ENCODE data around the gene PEX3.
"Not testable (repeated sequence)": the region's sequence is repeated elsewhere in the genome, so short reads cannot be mapped to it uniquely, and the experiment has no call there.

PEX3 gene

DNA sequence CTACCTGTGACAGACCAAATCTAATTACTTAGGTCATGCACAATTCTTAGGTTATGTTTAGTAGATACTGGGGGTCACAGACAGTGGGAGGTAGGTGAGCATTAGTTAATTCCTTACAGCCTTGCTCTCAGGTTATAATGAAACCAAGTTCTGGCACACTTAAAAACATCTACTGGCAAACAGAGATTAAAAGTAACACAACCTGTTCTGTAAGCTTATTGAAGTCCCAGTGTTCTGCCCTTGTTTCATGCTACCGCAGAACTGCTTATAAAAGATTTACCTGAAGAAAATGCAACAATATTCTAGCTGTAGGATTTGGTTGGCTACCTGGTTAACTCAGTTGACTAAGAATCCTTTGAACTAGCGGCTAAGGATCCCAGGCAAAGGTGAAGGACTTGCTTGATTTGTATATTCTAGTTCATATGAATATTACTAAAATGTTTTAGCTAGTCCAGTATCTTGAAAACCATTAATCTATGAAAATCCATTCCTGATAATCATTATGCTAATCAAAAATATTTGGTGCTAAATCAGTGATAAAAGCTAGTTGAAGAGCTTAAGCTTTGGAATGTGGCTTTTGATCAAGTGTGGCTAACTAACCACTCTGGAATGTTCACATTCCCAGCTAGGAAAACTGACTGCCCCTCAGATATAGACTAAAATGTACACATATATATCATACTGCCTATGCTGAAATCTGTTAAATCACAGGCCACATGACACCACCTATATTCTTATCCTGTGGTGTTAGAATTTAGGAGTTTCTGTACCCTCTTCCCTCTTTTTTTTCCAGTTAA is 7.2 kb downstream of the PEX3 start:
- no peaks in the 10 kb centered on the region for H3K27me3 ChIP-seq (ENCODE audit: insufficient read depth, poor library complexity, severe bottlenecking)
- H3K4me3 ChIP-seq (replicated peaks; ENCODE audit: insufficient read depth, low read length) = no peak overlapping the region
- TF ChIP-seq POLR2AphosphoS5 (IDR thresholded peaks at IDR 0.05; ENCODE audit: low read depth) (no peak), SPI1 (IDR thresholded peaks at IDR 0.05; ENCODE audit: borderline replicate concordance, low read depth) (no peak), GABPA (IDR thresholded peaks at IDR 0.05; ENCODE audit: low read depth) (no peak), REST (IDR thresholded peaks at IDR 0.05; ENCODE audit: insufficient replicate concordance, low read depth) (no peak)
- TF ChIP-seq, protein P1, sequence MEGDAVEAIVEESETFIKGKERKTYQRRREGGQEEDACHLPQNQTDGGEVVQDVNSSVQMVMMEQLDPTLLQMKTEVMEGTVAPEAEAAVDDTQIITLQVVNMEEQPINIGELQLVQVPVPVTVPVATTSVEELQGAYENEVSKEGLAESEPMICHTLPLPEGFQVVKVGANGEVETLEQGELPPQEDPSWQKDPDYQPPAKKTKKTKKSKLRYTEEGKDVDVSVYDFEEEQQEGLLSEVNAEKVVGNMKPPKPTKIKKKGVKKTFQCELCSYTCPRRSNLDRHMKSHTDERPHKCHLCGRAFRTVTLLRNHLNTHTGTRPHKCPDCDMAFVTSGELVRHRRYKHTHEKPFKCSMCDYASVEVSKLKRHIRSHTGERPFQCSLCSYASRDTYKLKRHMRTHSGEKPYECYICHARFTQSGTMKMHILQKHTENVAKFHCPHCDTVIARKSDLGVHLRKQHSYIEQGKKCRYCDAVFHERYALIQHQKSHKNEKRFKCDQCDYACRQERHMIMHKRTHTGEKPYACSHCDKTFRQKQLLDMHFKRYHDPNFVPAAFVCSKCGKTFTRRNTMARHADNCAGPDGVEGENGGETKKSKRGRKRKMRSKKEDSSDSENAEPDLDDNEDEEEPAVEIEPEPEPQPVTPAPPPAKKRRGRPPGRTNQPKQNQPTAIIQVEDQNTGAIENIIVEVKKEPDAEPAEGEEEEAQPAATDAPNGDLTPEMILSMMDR (IDR thresholded peaks at IDR 0.05; ENCODE audit: insufficient read depth, low read length) = no peak
- DNase-seq (ENCODE audit: low read depth in 1 of 2, low spot score in 1 of 2) = no peak
- no peak overlapping the region for H3K27ac ChIP-seq (replicated peaks)

DNA sequence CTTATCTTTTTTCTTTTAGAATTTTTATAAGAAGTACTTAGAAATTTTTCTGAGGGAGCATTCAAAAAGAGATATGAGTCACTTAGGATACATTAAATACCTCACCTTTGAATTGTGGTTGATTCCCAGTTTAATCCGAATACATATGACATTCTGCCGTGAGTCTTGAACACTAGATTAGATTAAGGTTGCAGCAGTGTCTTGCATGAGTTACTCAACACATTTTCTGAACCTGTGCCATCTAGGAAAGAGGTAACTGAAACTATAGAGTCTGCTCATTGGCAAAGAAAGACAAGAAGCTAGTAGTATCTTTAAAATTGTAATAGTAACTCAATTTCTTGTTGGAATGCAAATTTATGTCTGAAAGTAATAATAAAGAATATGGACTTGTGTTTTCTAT is 14.9 kb downstream of the PEX3 start:
- H3K27ac ChIP-seq (replicated peaks) = no peak overlapping the region
- no peak overlapping the region for H3K4me3 ChIP-seq (replicated peaks; ENCODE audit: insufficient read depth, low read length)
- H3K27me3 ChIP-seq (ENCODE audit: insufficient read depth, poor library complexity, severe bottlenecking) = no peaks in the 10 kb centered on the region
- no peak for DNase-seq (ENCODE audit: low read depth in 1 of 2, low spot score in 1 of 2)
- no peak for TF ChIP-seq SPI1 (IDR thresholded peaks at IDR 0.05; ENCODE audit: borderline replicate concordance, low read depth)
- TF ChIP-seq, protein P1 (IDR thresholded peaks at IDR 0.05; ENCODE audit: insufficient read depth, low read length) = no peak

DNA sequence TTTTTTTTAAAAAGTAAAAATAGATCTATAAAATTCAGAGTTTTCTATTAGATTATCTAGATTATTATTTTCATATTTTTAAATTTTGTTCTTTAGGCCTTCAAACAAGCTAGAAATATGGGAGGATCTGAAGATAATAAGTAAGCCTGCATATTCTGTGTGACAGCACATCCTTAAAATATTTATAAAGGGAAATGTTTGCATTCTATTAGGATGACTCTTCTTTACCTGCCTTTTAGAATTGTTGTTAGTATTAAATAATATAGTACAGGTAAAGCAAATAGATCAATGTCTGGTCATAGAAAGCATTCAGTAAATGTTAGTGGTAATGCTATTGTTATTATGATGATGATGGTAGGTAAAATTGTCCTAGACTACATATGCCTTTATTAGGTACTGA is 17.4 kb downstream of the PEX3 start:
- Histone ChIP-seq H3K27ac (replicated peaks) (no peak overlapping the region), H3K4me3 (replicated peaks; ENCODE audit: insufficient read depth, low read length) (no peak overlapping the region), H3K27me3 (ENCODE audit: insufficient read depth, poor library complexity, severe bottlenecking) (no peaks in the 10 kb centered on the region)
- no peak for TF ChIP-seq SPI1 (IDR thresholded peaks at IDR 0.05; ENCODE audit: borderline replicate concordance, low read depth)
- TF ChIP-seq REST (IDR thresholded peaks at IDR 0.05; ENCODE audit: insufficient replicate concordance, low read depth) = no peak
- no peak for TF ChIP-seq GABPA (IDR thresholded peaks at IDR 0.05; ENCODE audit: low read depth)
- DNase-seq (ENCODE audit: low read depth in 1 of 2, low spot score in 1 of 2) = no peak

DNA sequence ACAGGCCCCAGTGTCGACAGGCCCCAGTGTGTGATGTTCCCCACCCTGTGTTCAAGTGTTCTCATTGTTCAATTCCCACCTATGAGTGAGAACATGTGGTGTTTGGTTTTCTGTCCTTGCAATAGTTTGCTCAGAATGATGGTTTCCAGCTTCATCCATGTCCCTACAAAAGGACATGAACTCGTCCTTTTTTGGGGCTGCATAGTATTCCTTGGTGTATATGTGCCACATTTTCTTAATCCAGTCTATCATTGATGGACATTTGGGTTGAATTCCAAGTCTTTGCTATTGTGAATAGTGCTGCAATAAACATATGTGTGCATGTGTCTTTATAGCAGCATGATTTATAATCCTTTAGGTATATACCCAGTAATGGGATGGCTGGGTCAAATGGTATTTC is 18.2 kb downstream of the PEX3 start:
- H3K27me3 ChIP-seq (ENCODE audit: insufficient read depth, poor library complexity, severe bottlenecking); DNase-seq (ENCODE audit: low read depth in 1 of 2, low spot score in 1 of 2); H3K27ac ChIP-seq (replicated peaks); H3K4me3 ChIP-seq (replicated peaks; ENCODE audit: insufficient read depth, low read length): not testable (repeated sequence)

DNA sequence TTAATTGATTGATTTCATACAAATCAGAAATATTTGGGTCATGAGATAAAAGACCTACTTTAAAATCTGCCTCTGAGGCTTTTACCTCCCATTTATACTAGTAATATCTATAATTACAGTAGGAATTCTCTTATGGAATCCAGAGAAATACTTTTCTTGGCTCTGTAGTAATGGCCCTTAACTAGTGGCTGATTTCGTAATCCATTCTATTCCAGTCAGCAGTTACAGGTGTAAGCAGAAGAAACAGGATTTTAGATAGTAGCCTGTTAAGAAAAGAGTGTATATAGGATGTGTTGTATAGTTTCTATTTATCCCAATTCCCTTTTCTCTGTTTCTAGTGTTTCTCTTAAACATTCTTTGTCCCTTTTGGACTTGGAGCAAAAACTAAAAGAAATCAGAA is 21.2 kb downstream of the PEX3 start:
- no peak overlapping the region for H3K27ac ChIP-seq (replicated peaks)
- no peak overlapping the region for H3K4me3 ChIP-seq (replicated peaks; ENCODE audit: insufficient read depth, low read length)
- TF ChIP-seq REST (IDR thresholded peaks at IDR 0.05; ENCODE audit: insufficient replicate concordance, low read depth) (no peak), POLR2AphosphoS5 (IDR thresholded peaks at IDR 0.05; ENCODE audit: low read depth) (no peak), SPI1 (IDR thresholded peaks at IDR 0.05; ENCODE audit: borderline replicate concordance, low read depth) (no peak), GABPA (IDR thresholded peaks at IDR 0.05; ENCODE audit: low read depth) (no peak)
- TF ChIP-seq, protein P1 (IDR thresholded peaks at IDR 0.05; ENCODE audit: insufficient read depth, low read length) = no peak
- no peak for DNase-seq (ENCODE audit: low read depth in 1 of 2, low spot score in 1 of 2)
- no peaks in the 10 kb centered on the region for H3K27me3 ChIP-seq (ENCODE audit: insufficient read depth, poor library complexity, severe bottlenecking)

All from HL-60 (cell line).